GM21390 (cell line): ENCODE results near the gene PRDM15.
"Not testable (repeated sequence)": the region's sequence is repeated elsewhere in the genome, so short reads cannot be mapped to it uniquely, and the experiment has no call there.

Source experiments
- ATAC-seq: cut with Tn5 transposase; IDR thresholded peaks from one replicate; pipeline ENCODE4 v1.9.1; 2021; ENCODE audit not compliant: unreplicated experiment

Gene PRDM15

GRCh38 chr21:41810597-41810932 lies 68.6 kb downstream of the PRDM15 start:
- ATAC-seq = no peak

GRCh38 chr21:41809891-41810596 lies 69.1 kb downstream of the PRDM15 start:
- ATAC-seq = no peak

- no peak for ATAC-seq
These were observed 70.3 kb downstream of the PRDM15 start for GRCh38 chr21:41808846-41809245.

- ATAC-seq = no peak
These were observed 71.0 kb downstream of the PRDM15 start for GRCh38 chr21:41808094-41808493.

GRCh38 chr21:41806773-41807172 lies 72.4 kb downstream of the PRDM15 start:
- no peak for ATAC-seq

- no peak for ATAC-seq
These were observed 73.5 kb downstream of the PRDM15 start for GRCh38 chr21:41805643-41806042.

- no peak for ATAC-seq
These were observed 74.1 kb downstream of the PRDM15 start for GRCh38 chr21:41805038-41805437.

GRCh38 chr21:41804381-41804780 lies 74.8 kb downstream of the PRDM15 start:
- no peak for ATAC-seq

- no peak for ATAC-seq
These were observed 75.8 kb downstream of the PRDM15 start for GRCh38 chr21:41803316-41803715.

- ATAC-seq = no peak
These were observed 76.5 kb downstream of the PRDM15 start for GRCh38 chr21:41802684-41803083.

GRCh38 chr21:41802198-41802584 lies 77.0 kb downstream of the PRDM15 start:
- ATAC-seq = no peak

GRCh38 chr21:41801321-41802197 lies 77.6 kb downstream of the PRDM15 start:
- ATAC-seq = no peak

- no peak for ATAC-seq
These were observed 78.5 kb downstream of the PRDM15 start for GRCh38 chr21:41800425-41801320.

- no peak for ATAC-seq
These were observed 79.4 kb downstream of the PRDM15 start for GRCh38 chr21:41799763-41800162.

GRCh38 chr21:41798326-41798725 lies 80.8 kb downstream of the PRDM15 start:
- ATAC-seq = no peak

- ATAC-seq = no peak
These were observed 82.6 kb downstream of the PRDM15 start for GRCh38 chr21:41796476-41797080.

- ATAC-seq = no peak
These were observed 83.4 kb downstream of the PRDM15 start for GRCh38 chr21:41795726-41796125.

- no peak for ATAC-seq
These were observed 84.5 kb downstream of the PRDM15 start for GRCh38 chr21:41794600-41794999.

GRCh38 chr21:41792711-41793110 lies 86.4 kb downstream of the PRDM15 start:
- no peak for ATAC-seq

- ATAC-seq = no peak
These were observed 92.6 kb downstream of the PRDM15 start for GRCh38 chr21:41786509-41786987.

GRCh38 chr21:41785262-41785661 lies 93.9 kb downstream of the PRDM15 start:
- ATAC-seq = not testable (repeated sequence)
